Measurements from ENCODE around the gene TBATA.

TBATA gene

DNA sequence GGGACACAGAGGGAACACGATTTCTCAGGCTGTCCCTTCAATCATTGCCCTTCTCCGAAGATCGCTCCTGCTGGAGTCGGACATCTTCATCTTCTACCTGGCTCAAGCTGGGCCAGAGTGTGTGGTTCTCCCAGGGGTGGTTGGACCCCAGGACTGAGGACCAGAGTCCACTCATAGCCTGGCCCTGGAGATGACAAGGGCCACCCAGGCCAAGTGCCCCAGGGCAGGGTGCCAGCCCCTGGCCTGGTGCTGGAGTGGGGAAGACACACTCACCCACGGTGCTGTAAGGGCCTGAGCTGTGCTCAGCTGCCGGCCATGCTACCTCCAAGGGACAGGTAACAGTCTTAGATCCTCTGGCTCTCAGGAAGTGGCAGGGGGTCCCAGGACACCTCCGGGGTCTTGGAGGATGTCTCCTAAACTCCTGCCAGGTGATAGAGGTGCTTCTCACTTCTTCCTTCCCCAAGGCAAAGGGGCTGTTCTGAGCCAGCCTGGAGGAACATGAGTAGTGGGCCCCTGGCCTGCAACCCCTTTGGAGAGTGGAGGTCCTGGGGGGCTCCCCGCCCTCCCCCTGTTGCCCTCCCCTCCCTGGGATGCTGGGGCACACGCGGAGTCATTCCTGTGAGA, 23.3 kb downstream of the TBATA start:
- no peak for DNase-seq (ENCODE audit: extremely low read depth, insufficient read length)

DNA sequence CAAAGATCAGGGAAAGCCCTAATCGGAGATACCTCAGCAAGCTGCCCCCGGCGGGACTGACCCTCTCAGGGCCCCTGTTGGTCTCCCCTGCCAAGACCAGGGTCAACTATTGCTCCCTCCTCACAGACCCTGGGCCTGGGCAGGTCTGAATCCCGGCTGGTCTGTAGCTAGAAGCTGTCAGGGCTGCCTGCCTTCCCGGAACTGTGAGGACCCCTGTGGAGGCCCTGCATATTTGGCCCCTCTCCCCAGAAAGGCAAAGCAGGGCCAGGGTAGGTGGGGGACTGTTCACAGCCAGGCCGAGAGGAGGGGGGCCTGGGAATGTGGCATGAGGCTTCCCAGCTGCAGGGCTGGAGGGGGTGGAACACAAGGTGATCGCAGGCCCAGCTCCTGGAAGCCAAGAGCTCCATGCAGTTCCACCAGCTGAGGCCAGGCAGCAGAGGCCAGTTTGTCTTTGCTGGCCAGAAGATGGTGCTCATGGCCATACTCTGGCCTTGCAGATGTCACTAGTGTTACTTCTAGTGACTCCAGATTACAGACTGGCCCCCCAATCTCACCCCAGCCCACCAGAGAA, 24.1 kb downstream of the TBATA start:
- H3K36me3 ChIP-seq (ENCODE audit: control insufficient read depth, insufficient read depth, low read length), result no peaks in the 10 kb centered on the region
- H3K27me3 ChIP-seq (replicated peaks; ENCODE audit: control insufficient read depth, insufficient read depth, low read length), result no peaks in the 10 kb centered on the region; the same call in 1 of the 2 replicates
- no peak for DNase-seq (ENCODE audit: extremely low read depth, insufficient read length)
- H3K4me3 ChIP-seq (replicated peaks; ENCODE audit: low read depth, low read length), result no peak overlapping the region
- TF ChIP-seq, protein P1, sequence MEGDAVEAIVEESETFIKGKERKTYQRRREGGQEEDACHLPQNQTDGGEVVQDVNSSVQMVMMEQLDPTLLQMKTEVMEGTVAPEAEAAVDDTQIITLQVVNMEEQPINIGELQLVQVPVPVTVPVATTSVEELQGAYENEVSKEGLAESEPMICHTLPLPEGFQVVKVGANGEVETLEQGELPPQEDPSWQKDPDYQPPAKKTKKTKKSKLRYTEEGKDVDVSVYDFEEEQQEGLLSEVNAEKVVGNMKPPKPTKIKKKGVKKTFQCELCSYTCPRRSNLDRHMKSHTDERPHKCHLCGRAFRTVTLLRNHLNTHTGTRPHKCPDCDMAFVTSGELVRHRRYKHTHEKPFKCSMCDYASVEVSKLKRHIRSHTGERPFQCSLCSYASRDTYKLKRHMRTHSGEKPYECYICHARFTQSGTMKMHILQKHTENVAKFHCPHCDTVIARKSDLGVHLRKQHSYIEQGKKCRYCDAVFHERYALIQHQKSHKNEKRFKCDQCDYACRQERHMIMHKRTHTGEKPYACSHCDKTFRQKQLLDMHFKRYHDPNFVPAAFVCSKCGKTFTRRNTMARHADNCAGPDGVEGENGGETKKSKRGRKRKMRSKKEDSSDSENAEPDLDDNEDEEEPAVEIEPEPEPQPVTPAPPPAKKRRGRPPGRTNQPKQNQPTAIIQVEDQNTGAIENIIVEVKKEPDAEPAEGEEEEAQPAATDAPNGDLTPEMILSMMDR (IDR thresholded peaks at IDR 0.05; ENCODE audit: insufficient read depth, low read length, poor library complexity, severe bottlenecking), result no peak

More for the DNA sequence above, 23.3 kb downstream of the TBATA start:
- Histone ChIP-seq H3K4me3 (replicated peaks; ENCODE audit: low read depth, low read length) (no peak overlapping the region), H3K36me3 (ENCODE audit: control insufficient read depth, insufficient read depth, low read length) (no peaks in the 10 kb centered on the region), H3K27me3 (replicated peaks; ENCODE audit: control insufficient read depth, insufficient read depth, low read length) (no peaks in the 10 kb centered on the region; the same call in 1 of the 2 replicates)
- TF ChIP-seq, protein P1 (IDR thresholded peaks at IDR 0.05; ENCODE audit: insufficient read depth, low read length, poor library complexity, severe bottlenecking), result no peak

DNA sequence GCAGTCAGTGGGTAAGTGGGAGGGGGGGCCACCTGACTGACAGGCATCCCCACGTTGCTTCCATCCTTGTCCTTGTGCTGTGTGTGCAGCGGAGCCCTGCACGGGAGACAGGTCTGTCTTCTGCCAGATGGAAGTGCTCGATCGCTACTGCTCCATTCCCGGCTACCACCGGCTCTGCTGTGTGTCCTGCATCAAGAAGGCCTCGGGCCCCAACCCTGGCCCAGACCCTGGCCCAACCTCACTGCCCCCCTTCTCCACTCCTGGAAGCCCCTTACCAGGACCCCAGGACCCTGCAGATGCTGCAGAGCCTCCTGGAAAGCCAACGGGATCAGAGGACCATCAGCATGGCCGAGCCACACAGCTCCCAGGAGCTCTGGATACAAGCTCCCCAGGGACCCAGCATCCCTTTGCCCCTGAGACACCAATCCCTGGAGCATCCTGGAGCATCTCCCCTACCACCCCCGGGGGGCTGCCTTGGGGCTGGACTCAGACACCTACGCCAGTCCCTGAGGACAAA, 24.8 kb downstream of the TBATA start:
- H3K4me3 ChIP-seq (replicated peaks; ENCODE audit: low read depth, low read length), result no peak overlapping the region
- TF ChIP-seq, protein P1 (IDR thresholded peaks at IDR 0.05; ENCODE audit: insufficient read depth, low read length, poor library complexity, severe bottlenecking), result no peak
- no peaks in the 10 kb centered on the region; the same call in 1 of the 2 replicates for H3K27me3 ChIP-seq (replicated peaks; ENCODE audit: control insufficient read depth, insufficient read depth, low read length)
- no peaks in the 10 kb centered on the region for H3K36me3 ChIP-seq (ENCODE audit: control insufficient read depth, insufficient read depth, low read length)
- DNase-seq (ENCODE audit: extremely low read depth, insufficient read length), result no peak

DNA sequence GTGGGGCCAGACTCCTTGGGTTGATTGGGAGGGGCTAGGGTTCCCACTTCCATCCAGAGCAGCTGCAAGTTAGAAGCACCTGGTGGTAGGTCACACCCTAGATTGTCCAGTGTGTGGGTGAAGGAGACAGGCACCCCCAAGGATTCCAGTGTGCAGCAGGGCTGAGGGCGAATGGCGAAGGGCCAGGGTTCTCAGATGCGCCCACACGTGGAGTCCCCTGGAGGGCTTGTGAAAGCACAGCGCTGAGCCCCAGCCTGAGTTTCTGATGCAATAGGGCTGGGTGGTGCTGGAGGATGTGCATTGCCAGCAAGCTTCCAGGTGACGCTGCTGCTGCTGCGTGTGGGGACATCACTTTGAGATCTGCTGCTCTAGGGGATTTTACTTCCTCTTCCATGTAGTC, 25.4 kb downstream of the TBATA start:
- Histone ChIP-seq H3K36me3 (ENCODE audit: control insufficient read depth, insufficient read depth, low read length) (no peaks in the 10 kb centered on the region), H3K27me3 (replicated peaks; ENCODE audit: control insufficient read depth, insufficient read depth, low read length) (no peaks in the 10 kb centered on the region; the same call in none of the 2 replicates), H3K4me3 (replicated peaks; ENCODE audit: low read depth, low read length) (no peak overlapping the region)
- DNase-seq (ENCODE audit: extremely low read depth, insufficient read length), result no peak
- TF ChIP-seq, protein P1 (IDR thresholded peaks at IDR 0.05; ENCODE audit: insufficient read depth, low read length, poor library complexity, severe bottlenecking), result no peak

DNA sequence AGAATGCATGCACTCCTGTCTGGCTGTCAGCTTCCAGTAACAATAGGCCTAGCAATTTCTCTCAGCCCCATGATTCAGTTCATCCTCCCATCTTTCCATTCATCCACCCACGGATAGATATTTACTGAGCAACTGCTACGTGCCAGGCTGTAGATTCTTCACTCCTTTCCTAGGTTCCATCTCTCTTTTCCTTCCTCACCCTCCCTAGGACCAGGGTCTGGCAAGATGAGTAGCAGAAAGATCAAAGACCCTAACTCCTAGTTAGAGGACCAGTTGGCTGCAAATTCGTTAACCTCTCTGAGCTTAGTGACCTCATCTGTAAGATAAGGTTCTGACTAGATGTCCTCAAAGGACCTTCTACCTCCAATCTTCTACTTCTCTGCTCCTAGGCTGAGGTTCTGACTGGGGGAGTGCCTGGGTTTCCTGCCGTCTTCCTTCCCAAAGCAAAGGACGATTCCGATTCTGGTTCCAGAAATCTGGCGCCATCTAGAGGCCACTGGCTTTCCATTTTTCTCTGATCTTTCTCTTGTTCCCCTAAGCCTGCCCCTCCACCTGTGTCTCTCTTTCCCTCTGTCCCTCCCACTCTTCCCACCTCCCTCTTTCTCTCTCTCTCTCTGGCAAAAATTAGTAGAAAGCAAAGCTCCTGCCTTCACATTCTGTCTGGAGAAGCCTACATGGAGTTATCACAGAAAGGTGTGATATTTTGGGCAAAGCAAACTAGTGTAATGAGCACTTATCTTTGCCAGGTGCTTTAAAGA, 26.2 kb downstream of the TBATA start:
- Histone ChIP-seq H3K36me3 (ENCODE audit: control insufficient read depth, insufficient read depth, low read length) (no peaks in the 10 kb centered on the region), H3K27me3 (replicated peaks; ENCODE audit: control insufficient read depth, insufficient read depth, low read length) (no peaks in the 10 kb centered on the region; the same call in none of the 2 replicates), H3K4me3 (replicated peaks; ENCODE audit: low read depth, low read length) (no peak overlapping the region)
- TF ChIP-seq, protein P1 (IDR thresholded peaks at IDR 0.05; ENCODE audit: insufficient read depth, low read length, poor library complexity, severe bottlenecking), result peak; percentile 74
- DNase-seq (ENCODE audit: extremely low read depth, insufficient read length), result no peak

Measured in GM06990 (cell line).